Measurements from ENCODE around the gene FARP1. TPM values are rescaled to one million over a fixed set of nuclear protein-coding genes. Genes with fewer than 3 reads are reported as not detected.

The FARP1 gene
- total RNA-seq, 1 donor from 2014 or later: 17.7 TPM

GRCh38 chr13:98457053-98457452 is 314.2 kb downstream of the FARP1 start:
- Histone ChIP-seq H3K4me3 (no peak overlapping the region), H3K36me3 (peaks cover 0 to 43% of the 10 kb centered on the region in 2 donors), H3K4me1 (peaks cover 40% of the 10 kb centered on the region), H3K27ac (peak overlapping the region; percentile 83), H3K27me3 (no peaks in the 10 kb centered on the region), H3K9me3 (no peaks in the 10 kb centered on the region)
- intact Hi-C loops (cut with DNase I): no loop called here
- DNase-seq (ENCODE audit: extremely low spot score in 2 of 2): no peak
- TF ChIP-seq POLR2A (IDR thresholded peaks at IDR 0.05) (no peak), POLR2AphosphoS5 (IDR thresholded peaks at IDR 0.05; ENCODE audit: insufficient read depth in 1 of 2, low read depth in 1 of 2) (no peak)
- TF ChIP-seq, protein P1, sequence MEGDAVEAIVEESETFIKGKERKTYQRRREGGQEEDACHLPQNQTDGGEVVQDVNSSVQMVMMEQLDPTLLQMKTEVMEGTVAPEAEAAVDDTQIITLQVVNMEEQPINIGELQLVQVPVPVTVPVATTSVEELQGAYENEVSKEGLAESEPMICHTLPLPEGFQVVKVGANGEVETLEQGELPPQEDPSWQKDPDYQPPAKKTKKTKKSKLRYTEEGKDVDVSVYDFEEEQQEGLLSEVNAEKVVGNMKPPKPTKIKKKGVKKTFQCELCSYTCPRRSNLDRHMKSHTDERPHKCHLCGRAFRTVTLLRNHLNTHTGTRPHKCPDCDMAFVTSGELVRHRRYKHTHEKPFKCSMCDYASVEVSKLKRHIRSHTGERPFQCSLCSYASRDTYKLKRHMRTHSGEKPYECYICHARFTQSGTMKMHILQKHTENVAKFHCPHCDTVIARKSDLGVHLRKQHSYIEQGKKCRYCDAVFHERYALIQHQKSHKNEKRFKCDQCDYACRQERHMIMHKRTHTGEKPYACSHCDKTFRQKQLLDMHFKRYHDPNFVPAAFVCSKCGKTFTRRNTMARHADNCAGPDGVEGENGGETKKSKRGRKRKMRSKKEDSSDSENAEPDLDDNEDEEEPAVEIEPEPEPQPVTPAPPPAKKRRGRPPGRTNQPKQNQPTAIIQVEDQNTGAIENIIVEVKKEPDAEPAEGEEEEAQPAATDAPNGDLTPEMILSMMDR (IDR thresholded peaks at IDR 0.05): no peak

DNA sequence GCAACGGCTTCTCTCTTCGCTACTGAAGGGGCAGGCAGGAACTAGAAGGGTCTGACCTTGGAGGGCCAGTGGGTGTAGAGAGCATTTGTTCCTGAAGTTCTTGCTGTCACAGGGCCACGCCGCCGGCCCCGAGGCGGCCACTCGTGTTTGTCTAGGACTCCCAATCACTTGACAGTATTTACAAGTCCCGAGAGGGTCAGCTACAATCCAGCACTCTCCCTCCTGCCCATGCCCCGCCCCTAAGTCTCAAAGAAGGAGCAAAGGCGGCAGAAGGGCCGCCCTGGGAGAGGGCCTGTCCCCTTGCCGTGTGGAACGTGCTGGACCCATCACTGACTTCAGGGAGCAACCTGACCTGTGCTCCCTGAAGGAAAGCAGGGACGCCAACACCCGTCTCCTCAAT is 315.5 kb downstream of the FARP1 start:
- no peaks in the 10 kb centered on the region for H3K9me3 ChIP-seq
- H3K4me3 ChIP-seq: no peak overlapping the region
- intact Hi-C loops (cut with DNase I): no loop called here
- DNase-seq (ENCODE audit: extremely low spot score in 2 of 2): no peak
- TF ChIP-seq POLR2AphosphoS5 (IDR thresholded peaks at IDR 0.05; ENCODE audit: insufficient read depth in 1 of 2, low read depth in 1 of 2) (no peak), POLR2A (IDR thresholded peaks at IDR 0.05) (no peak)
- TF ChIP-seq, protein P1 (IDR thresholded peaks at IDR 0.05): no peak
- H3K4me1 ChIP-seq: peaks cover 42% of the 10 kb centered on the region
- peak overlapping the region; percentile 6 for H3K27ac ChIP-seq
- no peaks in the 10 kb centered on the region for H3K27me3 ChIP-seq
- peaks cover 0 to 44% of the 10 kb centered on the region in 2 donors for H3K36me3 ChIP-seq

GRCh38 chr13:98459171-98459681 is 316.3 kb downstream of the FARP1 start:
- H3K27ac ChIP-seq: peak overlapping the region; percentile 13
- TF ChIP-seq, protein P1 (IDR thresholded peaks at IDR 0.05): no peak
- TF ChIP-seq POLR2A (IDR thresholded peaks at IDR 0.05): no peak
- TF ChIP-seq POLR2AphosphoS5 (IDR thresholded peaks at IDR 0.05; ENCODE audit: insufficient read depth in 1 of 2, low read depth in 1 of 2): no peak
- H3K4me1 ChIP-seq: peaks cover 41% of the 10 kb centered on the region

GRCh38 chr13:98459721-98460370 is 317.0 kb downstream of the FARP1 start:
- intact Hi-C loops (cut with DNase I): no loop called here
- TF ChIP-seq POLR2AphosphoS5 (IDR thresholded peaks at IDR 0.05; ENCODE audit: insufficient read depth in 1 of 2, low read depth in 1 of 2): no peak
- TF ChIP-seq, protein P1 (IDR thresholded peaks at IDR 0.05): no peak
- no peak for TF ChIP-seq POLR2A (IDR thresholded peaks at IDR 0.05)
- no peak for DNase-seq (ENCODE audit: extremely low spot score in 2 of 2)
- H3K9me3 ChIP-seq: no peaks in the 10 kb centered on the region
- H3K36me3 ChIP-seq: peaks cover 0 to 51% of the 10 kb centered on the region in 2 donors
- H3K4me3 ChIP-seq: no peak overlapping the region
- no peaks in the 10 kb centered on the region for H3K27me3 ChIP-seq
- peak overlapping the region; percentile 13 for H3K27ac ChIP-seq
- H3K4me1 ChIP-seq: peaks cover 37% of the 10 kb centered on the region

More at GRCh38 chr13:98459171-98459681, 316.3 kb downstream of the FARP1 start:
- H3K4me3 ChIP-seq: no peak overlapping the region
- intact Hi-C loops (cut with DNase I): no loop called here
- H3K9me3 ChIP-seq: no peaks in the 10 kb centered on the region
- peaks cover 0 to 51% of the 10 kb centered on the region in 2 donors for H3K36me3 ChIP-seq
- no peaks in the 10 kb centered on the region for H3K27me3 ChIP-seq
- DNase-seq (ENCODE audit: extremely low spot score in 2 of 2): no peak

- DNase-seq (ENCODE audit: extremely low spot score in 2 of 2): no peak
- TF ChIP-seq, protein P1 (IDR thresholded peaks at IDR 0.05): no peak
- TF ChIP-seq POLR2AphosphoS5 (IDR thresholded peaks at IDR 0.05; ENCODE audit: insufficient read depth in 1 of 2, low read depth in 1 of 2): no peak
- TF ChIP-seq POLR2A (IDR thresholded peaks at IDR 0.05): no peak
- Histone ChIP-seq H3K36me3 (peaks cover 0 to 52% of the 10 kb centered on the region in 2 donors), H3K4me3 (no peak overlapping the region), H3K27me3 (no peaks in the 10 kb centered on the region), H3K9me3 (no peaks in the 10 kb centered on the region), H3K27ac (no peak overlapping the region), H3K4me1 (peaks cover 38% of the 10 kb centered on the region)
- intact Hi-C loops (cut with DNase I): no loop called here
These were observed 317.6 kb downstream of the FARP1 start for GRCh38 chr13:98460516-98460915.
